H1 (cell line): ENCODE measurements around the gene ITPK1. TPM values are rescaled to one million over a fixed set of nuclear protein-coding genes. Genes with fewer than 3 reads are reported as not detected.

Experiments
- CTCF ChIA-PET: fragments of 300-600 bp; sonication (Branson Sonifier 250); formaldehyde crosslinking; loops from one replicate; lab custom pipeline; 2021; ENCODE audit not compliant: partially characterized antibody; lab: Charles Lee
- POLR2A ChIA-PET: fragments of 300-600 bp; sonication (Branson Sonifier 250); formaldehyde crosslinking; loops from one replicate; lab custom pipeline; 2021; ENCODE audit warnings: inconsistent platforms; ENCODE audit not compliant: partially characterized antibody; lab: Charles Lee
- DNase-seq, 2 experiments: peaks; one replicate each; pipeline versions ENCODE4 v3.0.0 to v3.0.0-alpha.2; 2010 to 2022; ENCODE audit warnings: low spot score in 2 of 2, low read depth in 1 of 2, mixed read lengths in 1 of 2
- FAIRE-seq: peaks from 2 replicates; lab custom pipeline; 2011; peaks lifted over from hg19 to GRCh38; lab: Jason Lieb, UNC
- H2AFZ ChIP-seq: 2 replicates; pipeline ENCODE4 v1.8.1; 2012; ENCODE audit warnings: low read length, inconsistent platforms
- H2AK5ac ChIP-seq: 2 replicates; pipeline ENCODE4 v1.6.1; 2013; ENCODE audit warnings: low read depth, low read length
- H2BK120ac ChIP-seq: replicated peaks from 2 replicates; pipeline ENCODE3; 2013; ENCODE audit warnings: low read depth, low read length, inconsistent platforms
- H2BK12ac ChIP-seq: 2 replicates; pipeline ENCODE4 v1.6.1; 2013; ENCODE audit warnings: low read depth, low read length
- H2BK15ac ChIP-seq: 2 replicates; pipeline ENCODE4 v1.6.1; 2013; ENCODE audit warnings: low read length
- H2BK20ac ChIP-seq: 2 replicates; pipeline ENCODE4 v1.6.1; 2013; ENCODE audit warnings: low read length
- H2BK5ac ChIP-seq: 2 replicates; pipeline ENCODE4 v1.6.1; 2013; ENCODE audit warnings: low read depth, low read length
- H3K14ac ChIP-seq: 2 replicates; pipeline ENCODE4 v1.6.1; 2013; ENCODE audit warnings: inconsistent platforms; ENCODE audit not compliant: insufficient read length
- H3K18ac ChIP-seq: 2 replicates; pipeline ENCODE4 v1.6.1; 2013; ENCODE audit warnings: low read length; ENCODE audit errors: extremely low read depth
- H3K23ac ChIP-seq: 2 replicates; pipeline ENCODE4 v1.6.1; 2013; ENCODE audit warnings: inconsistent platforms; ENCODE audit not compliant: insufficient read length
- H3K23me2 ChIP-seq: 2 replicates; pipeline ENCODE4 v1.6.1; 2013; ENCODE audit warnings: low read depth, low read length
- H3K27ac ChIP-seq: 2 replicates; pipeline ENCODE4 v1.6.1; 2011; ENCODE audit warnings: low read depth, low read length, inconsistent platforms
- H3K27me3 ChIP-seq, 4 experiments: replicated peaks in 1 of 4; 1 replicate in 1 of 4; 2 replicates in 3 of 4; pipeline versions ENCODE4 v1.6.1 to v1.8.1; 2011 to 2013; ENCODE audit warnings: low read length in 3 of 4, mild to moderate bottlenecking in 3 of 4, inconsistent platforms in 2 of 4, mixed read lengths in 2 of 4, moderate library complexity in 1 of 4; ENCODE audit not compliant: control insufficient read depth in 3 of 4, insufficient read depth in 3 of 4; ENCODE audit errors: extremely low read depth in 1 of 4
- H3K36me3 ChIP-seq, 4 experiments: 2 replicates each; pipeline versions ENCODE4 v1.6.1 to v1.8.1; 2011 to 2013; ENCODE audit warnings: mild to moderate bottlenecking in 4 of 4, low read length in 3 of 4, moderate library complexity in 2 of 4, control low read depth in 1 of 4, inconsistent platforms in 1 of 4; ENCODE audit not compliant: insufficient read depth in 4 of 4, control insufficient read depth in 2 of 4
- H3K4ac ChIP-seq: replicated peaks from 2 replicates; pipeline ENCODE3; 2013; ENCODE audit warnings: low read length, low read depth, mixed read lengths, inconsistent platforms; ENCODE audit not compliant: insufficient read length
- H3K4me1 ChIP-seq, 4 experiments: replicated peaks in 1 of 4; 1 replicate in 1 of 4; 2 replicates in 3 of 4; pipeline versions ENCODE4 v1.6.1 to v1.8.1; 2011 to 2013; ENCODE audit warnings: low read length in 3 of 4, inconsistent platforms in 2 of 4, mixed read lengths in 1 of 4; ENCODE audit not compliant: insufficient read depth in 4 of 4, control insufficient read depth in 3 of 4
- H3K4me2 ChIP-seq, 2 experiments: 2 replicates each; pipeline versions ENCODE4 v1.6.1 to v1.8.1; 2011 to 2013; ENCODE audit warnings: low read depth in 2 of 2, low read length in 2 of 2, control low read depth in 1 of 2, inconsistent platforms in 1 of 2, mild to moderate bottlenecking in 1 of 2; ENCODE audit not compliant: insufficient read depth in 1 of 2
- H3K4me3 ChIP-seq, 4 experiments: fragments of 200-600, 300-600 bp in 1 of 4; sonication (generic), shearing (Covaris generic), sonication (Bioruptor Twin) in 1 of 4; 2 replicates each; pipeline versions ENCODE4 v1.5.1 to v1.8.1; 2011 to 2016; ENCODE audit warnings: low read length in 4 of 4, low read depth in 3 of 4, control low read depth in 2 of 4, inconsistent platforms in 2 of 4, mild to moderate bottlenecking in 2 of 4, mixed read lengths in 1 of 4, moderate library complexity in 1 of 4; ENCODE audit not compliant: insufficient read depth in 2 of 4; ENCODE audit errors: extremely low read depth in 1 of 4
- H3K56ac ChIP-seq: replicated peaks from 2 replicates; pipeline ENCODE3; 2013; ENCODE audit warnings: low read depth, mild to moderate bottlenecking, mixed read lengths, low read length, inconsistent platforms; ENCODE audit not compliant: insufficient read length
- H3K79me1 ChIP-seq: 2 replicates; pipeline ENCODE4 v1.6.1; 2013; ENCODE audit warnings: low read depth, low read length, control low read depth
- H3K79me2 ChIP-seq, 2 experiments: 2 replicates each; pipeline versions ENCODE4 v1.6.1 to v1.8.1; 2012 to 2013; ENCODE audit warnings: low read length in 2 of 2, mild to moderate bottlenecking in 2 of 2, inconsistent platforms in 1 of 2; ENCODE audit not compliant: insufficient read depth in 2 of 2, control insufficient read depth in 1 of 2
- H3K9ac ChIP-seq, 4 experiments: replicated peaks in 1 of 4; 1 replicate in 1 of 4; 2 replicates in 3 of 4; pipeline versions ENCODE4 v1.6.1 to v1.8.1; 2011 to 2013; ENCODE audit warnings: low read depth in 3 of 4, low read length in 3 of 4, control low read depth in 2 of 4, mild to moderate bottlenecking in 2 of 4, moderate library complexity in 2 of 4, inconsistent platforms in 1 of 4; ENCODE audit errors: extremely low read depth in 1 of 4
- H3K9me3 ChIP-seq, 2 experiments: 2 replicates each; pipeline versions ENCODE4 v1.6.1 to v1.8.1; 2012 to 2013; ENCODE audit warnings: mild to moderate bottlenecking in 2 of 2, moderate library complexity in 2 of 2, control low read depth in 1 of 2, inconsistent platforms in 1 of 2, low read depth in 1 of 2, low read length in 1 of 2, mixed read lengths in 1 of 2; ENCODE audit not compliant: insufficient read depth in 2 of 2
- H4K20me1 ChIP-seq, 2 experiments: replicated peaks in 1 of 2; 2 replicates each; pipeline versions ENCODE3 to v1.8.1; 2011 to 2013; ENCODE audit warnings: inconsistent platforms in 2 of 2, low read length in 2 of 2, mild to moderate bottlenecking in 1 of 2; ENCODE audit not compliant: insufficient read depth in 2 of 2, control insufficient read depth in 1 of 2
- H4K5ac ChIP-seq: 2 replicates; pipeline ENCODE4 v1.6.1; 2013; ENCODE audit warnings: low read length, low read depth, mixed read lengths, inconsistent platforms; ENCODE audit not compliant: insufficient read length
- H4K8ac ChIP-seq: 2 replicates; pipeline ENCODE4 v1.8.0; 2013; ENCODE audit warnings: mild to moderate bottlenecking, moderate library complexity, low read length, inconsistent platforms; ENCODE audit not compliant: insufficient read depth; ENCODE audit errors: extremely low read depth
- H4K91ac ChIP-seq: replicated peaks from 2 replicates; pipeline ENCODE3; 2013; ENCODE audit warnings: low read length, mixed read lengths, inconsistent platforms; ENCODE audit not compliant: insufficient read length
- RFX5 ChIP-seq: IDR thresholded peaks from 2 replicates; pipeline ENCODE4 v1.6.1; 2011; ENCODE audit warnings: low read depth, low read length, improper control_type of control experiment, borderline replicate concordance
- WGBS, 2 experiments: shearing (Covaris generic) in 1 of 2; methylation state at CpG; one replicate each; pipeline versions ENCODE4 v1.1.6 to v1.1.7; 2013 to 2015; ENCODE audit warnings: low lambda C conversion rate in 2 of 2, mixed read lengths in 2 of 2, inconsistent platforms in 1 of 2, low coverage in 1 of 2, missing lambda C conversion rate in 1 of 2; ENCODE audit not compliant: insufficient replicate concordance in 2 of 2, insufficient coverage in 1 of 2, insufficient read length in 1 of 2; ENCODE audit errors: extremely low coverage in 1 of 2, missing lambda C conversion rate in 1 of 2; 5-methylcytosine and 5-hydroxymethylcytosine counted together
- polyA plus RNA-seq, 7 experiments: library from polyadenylated mRNA; depleted of rRNA in 3 of 7; stranded (reverse) in 5 of 7; unstranded in 2 of 7; fragments of >200 nt in 5 of 7; fragments of 200-250 nt in 2 of 7; gene quantifications; 1 replicate in 5 of 7; 2 replicates in 1 of 7; 4 replicates in 1 of 7; pipeline versions ENCODE4 v1.2.1 to v1.2.3, GENCODE V29; 2011 to 2013; ENCODE audit warnings: missing spikeins in 2 of 7, mixed read lengths in 2 of 7
- total RNA-seq: library from RNA; stranded (reverse); fragmentation: NEBNext Ultra II Directional; extraction: Animal tissue kit (Norgen Biotek cat#: 25700); gene quantifications from 2 replicates; pipeline ENCODE4 v1.2.1, GENCODE V29; 2021

Gene ITPK1
- total and polyA plus RNA-seq, 2 of the 8 experiments (the other 6 are each of a cell fraction or from before 2014, with no cell fraction given), result 108 to 143 TPM

DNA sequence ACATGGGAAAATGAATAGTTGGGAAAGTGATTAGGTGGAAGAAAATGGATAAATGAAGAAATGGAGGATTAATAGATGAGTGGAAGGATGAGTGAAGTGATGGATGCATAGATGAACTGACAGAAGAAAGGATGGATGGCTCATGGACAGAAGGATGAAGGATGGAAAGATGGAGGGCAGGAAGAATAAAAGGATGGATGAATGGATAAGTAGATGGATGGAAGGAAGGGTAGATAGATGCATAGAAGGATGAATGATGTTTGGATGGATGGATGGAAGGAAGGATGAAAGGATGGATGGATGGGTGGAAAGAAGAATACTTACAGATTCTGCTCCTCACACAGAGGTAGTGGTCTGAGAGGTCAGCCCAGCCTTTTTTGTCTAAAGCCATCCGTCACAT lies 228.6 kb downstream of the ITPK1 start:
- Histone ChIP-seq H4K91ac (no peak overlapping the region), H3K56ac (peak overlapping the region; percentile 42), H2BK15ac (no peak overlapping the region), H3K79me2 (no peaks in the 10 kb centered on the region), H3K79me1 (no peaks in the 10 kb centered on the region), H4K8ac (no peak overlapping the region), H3K23me2 (peaks cover 5% of the 10 kb centered on the region; the same call in 1 of the 2 replicates), H3K9ac (no peak overlapping the region), H3K27me3 (no peaks in the 10 kb centered on the region; a peak in 3 of 7 replicates), H3K4ac (no peak overlapping the region), H2BK120ac (no peak overlapping the region), H2BK5ac (no peak overlapping the region), H4K5ac (no peak overlapping the region), H2BK12ac (no peak overlapping the region), H2AK5ac (no peak overlapping the region), H3K4me1 (no peaks in the 10 kb centered on the region; a peak in 1 of 7 replicates), H3K14ac (no peak overlapping the region), H3K4me2 (no peak overlapping the region), H2AFZ (no peak overlapping the region), H3K9me3 (no peaks in the 10 kb centered on the region), H4K20me1 (no peaks in the 10 kb centered on the region), H3K4me3 (no peak overlapping the region), H3K23ac (no peak overlapping the region), H3K27ac (no peak overlapping the region), H2BK20ac (no peak overlapping the region), H3K18ac (no peak overlapping the region), H3K36me3 (no peaks in the 10 kb centered on the region)
- 70% methylated on average over 1 of the region's 1 CpG; no CpG with 5 or more reads in 1 of the 2 experiments for WGBS, 2 experiments
- CTCF ChIA-PET, result no interaction called here
- DNase-seq, result no peak
- no peak for TF ChIP-seq RFX5
- POLR2A ChIA-PET, result no interaction called here
- FAIRE-seq, result no peak

Other genes starting within 250 kb of the ITPK1 start
- 15.7 and 17.5 TPM in 2 replicates for gene CHGA, start 192.8 kb downstream of the ITPK1 start, total RNA-seq
- 18.2 and 28.2 TPM in 2 replicates for gene CHGA, start 192.8 kb downstream of the ITPK1 start, polyA plus RNA-seq (2011; rRNA removed)
- gene MOAP1, start 69.0 kb upstream of the ITPK1 start, total RNA-seq, result 17.3 and 18.3 TPM in 2 replicates
- gene MOAP1, start 69.0 kb upstream of the ITPK1 start, polyA plus RNA-seq (2011; rRNA removed), result 15.8 and 20.1 TPM in 2 replicates
- gene LYSET, start 69.4 kb upstream of the ITPK1 start, total RNA-seq, result 26.9 and 27.5 TPM in 2 replicates
- 13.2 and 26.2 TPM in 2 replicates for gene LYSET, start 69.4 kb upstream of the ITPK1 start, polyA plus RNA-seq (2011; rRNA removed)
- 8.8 and 9.9 TPM in 2 replicates for gene GON7, start 91.1 kb upstream of the ITPK1 start, total RNA-seq
- gene GON7, start 91.1 kb upstream of the ITPK1 start, polyA plus RNA-seq (2011; rRNA removed), result 2.9 and 3.8 TPM in 2 replicates
- 28.4 and 29.4 TPM in 2 replicates for gene UBR7, start 91.3 kb upstream of the ITPK1 start, total RNA-seq
- 16.4 and 20.1 TPM in 2 replicates for gene UBR7, start 91.3 kb upstream of the ITPK1 start, polyA plus RNA-seq (2011; rRNA removed)
- gene BTBD7, start 217.1 kb upstream of the ITPK1 start, total RNA-seq, result 46.1 and 48.6 TPM in 2 replicates
- gene BTBD7, start 217.1 kb upstream of the ITPK1 start, polyA plus RNA-seq (2011; rRNA removed), result 10.8 and 12.1 TPM in 2 replicates
- gene COX8C, start 231.3 kb upstream of the ITPK1 start, total RNA-seq, result not detected in 2 replicates
- not detected in 2 replicates for gene COX8C, start 231.3 kb upstream of the ITPK1 start, polyA plus RNA-seq (2011; rRNA removed)